ENCODE data around the gene PLEKHA1. TPM values are rescaled to one million over a fixed set of nuclear protein-coding genes. Genes with fewer than 3 reads are reported as not detected.

The PLEKHA1 gene
- total RNA-seq, 2 donors from 2014 or later: 7.0 to 8.7 TPM

DNA sequence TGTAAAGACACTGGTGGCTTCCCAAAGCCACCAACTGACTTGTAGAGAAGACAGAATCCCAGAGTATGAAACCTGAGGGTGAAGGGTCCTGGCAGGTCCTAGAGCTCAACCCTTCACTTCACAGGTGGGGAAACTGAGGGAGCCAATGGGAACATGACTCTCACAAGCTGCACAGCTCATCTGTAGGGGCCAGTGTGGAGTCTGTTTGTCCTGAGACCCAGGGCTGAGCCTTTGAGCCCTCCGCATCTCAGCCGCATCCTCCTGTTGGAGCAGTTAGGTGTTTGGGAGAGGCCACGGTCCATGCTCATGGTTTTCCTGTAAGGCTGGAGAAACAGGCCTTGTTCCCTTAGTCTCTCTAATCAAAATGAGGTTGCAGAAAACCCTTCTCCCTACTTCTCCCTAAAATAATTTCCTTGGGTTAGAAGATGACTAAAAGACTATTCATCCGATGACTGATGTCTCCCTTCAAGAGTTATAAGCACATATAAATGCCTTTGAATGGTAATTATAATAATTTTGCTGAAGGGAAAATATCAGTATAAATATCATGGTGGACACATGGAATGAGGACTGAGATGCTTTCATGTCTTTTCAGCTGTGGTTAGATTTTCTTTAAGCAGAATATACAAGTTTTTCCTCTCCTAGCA is 97.1 kb downstream of the PLEKHA1 start:
- Mint-ChIP-seq H3K9me3 (no peaks in the 10 kb centered on the region), H3K36me3 (no peaks in the 10 kb centered on the region), H3K27ac (no peak overlapping the region)
- DNase-seq (ENCODE audit: low spot score in 2 of 2): no peak
- ATAC-seq: no peak

DNA sequence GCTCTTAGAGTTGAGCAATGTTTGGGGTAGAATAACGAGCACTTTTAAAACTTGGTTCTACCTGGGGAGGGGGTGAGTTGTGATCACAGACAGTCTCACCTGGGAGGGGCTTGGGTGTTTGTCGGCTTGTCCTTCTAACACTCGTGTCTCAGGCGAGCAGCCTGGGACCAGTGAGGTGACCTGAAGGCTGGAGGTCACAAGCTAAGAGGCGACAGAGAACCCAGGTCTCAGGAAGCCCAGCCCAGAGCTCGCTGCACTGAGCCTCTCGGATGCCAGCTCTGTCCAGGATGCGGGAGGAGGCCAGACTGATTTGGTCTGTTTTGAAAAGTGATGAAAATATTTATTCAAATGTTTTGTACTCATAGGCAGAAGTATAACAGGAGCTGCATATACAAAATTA is 98.6 kb downstream of the PLEKHA1 start:
- H3K9me3 Mint-ChIP-seq: no peaks in the 10 kb centered on the region
- ATAC-seq (no peak), DNase-seq (ENCODE audit: low spot score in 2 of 2) (no peak)
- no peaks in the 10 kb centered on the region for H3K36me3 Mint-ChIP-seq
- H3K27ac Mint-ChIP-seq: no peak overlapping the region

GRCh38 chr10:122474131-122474818 is 99.8 kb downstream of the PLEKHA1 start:
- Mint-ChIP-seq H3K27ac (no peak overlapping the region), H3K9me3 (no peaks in the 10 kb centered on the region), H3K36me3 (no peaks in the 10 kb centered on the region)
- ATAC-seq (no peak), DNase-seq (ENCODE audit: low spot score in 2 of 2) (no peak)

DNA sequence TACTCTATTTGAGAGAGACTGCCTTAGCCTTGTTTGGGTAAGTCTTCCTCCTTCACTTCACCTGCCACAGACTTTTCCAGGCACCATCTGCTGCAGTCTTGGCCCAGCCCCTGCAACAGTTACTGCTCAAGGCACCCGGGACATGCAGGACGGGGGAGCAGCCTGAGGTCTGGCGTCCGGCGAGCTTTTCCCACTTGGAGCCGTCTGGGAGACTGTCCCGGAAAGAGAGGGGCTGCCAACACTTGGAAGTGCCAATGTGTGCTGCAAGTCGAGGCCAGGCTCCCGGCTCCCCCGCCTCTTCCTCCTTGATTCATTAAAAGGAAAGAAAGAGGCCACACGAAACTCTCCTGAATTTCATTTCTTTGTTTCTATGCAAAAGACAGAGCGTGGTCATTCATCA is 100.6 kb downstream of the PLEKHA1 start:
- Mint-ChIP-seq H3K27ac (no peak overlapping the region), H3K9me3 (no peaks in the 10 kb centered on the region), H3K36me3 (no peaks in the 10 kb centered on the region)
- ATAC-seq (no peak), DNase-seq (ENCODE audit: low spot score in 2 of 2) (no peak)

DNA sequence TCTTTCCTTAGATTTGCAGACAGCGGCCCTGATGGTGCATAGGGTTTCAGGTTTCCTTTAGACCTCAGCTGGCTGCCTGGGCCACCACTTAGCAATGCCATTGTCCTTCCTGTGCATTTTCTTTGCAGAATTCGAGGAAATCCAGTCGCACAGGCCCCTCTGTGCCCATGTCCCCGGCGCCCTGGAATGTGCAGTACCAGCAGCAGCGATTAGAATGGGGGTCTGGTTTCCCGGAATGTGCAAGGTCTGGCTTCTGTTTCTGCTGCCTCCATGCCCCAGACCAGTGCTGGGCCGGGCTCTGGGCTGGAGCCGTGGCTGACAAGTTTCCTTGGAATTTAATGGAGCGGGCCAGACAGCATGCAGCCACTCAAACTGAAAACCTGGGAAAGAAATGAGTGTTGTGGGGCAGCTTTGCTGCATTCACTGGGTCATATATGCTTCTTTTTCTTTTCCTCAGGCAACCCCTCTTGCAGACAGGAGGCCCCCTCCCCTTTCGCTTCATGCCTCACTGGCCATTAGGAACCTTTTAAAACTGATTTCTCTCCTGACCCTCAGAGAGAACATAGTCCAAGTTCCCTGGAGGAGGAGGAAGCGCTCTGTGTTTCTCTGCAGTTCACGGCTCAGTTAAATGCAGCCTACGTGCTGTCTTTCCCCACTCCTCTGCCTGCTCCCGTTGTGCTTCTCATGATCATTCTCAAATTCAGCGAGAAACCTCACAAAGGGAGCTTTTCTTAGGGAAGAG is 101.3 kb downstream of the PLEKHA1 start:
- Mint-ChIP-seq H3K9me3 (no peaks in the 10 kb centered on the region), H3K27ac (no peak overlapping the region), H3K36me3 (no peaks in the 10 kb centered on the region)
- ATAC-seq (no peak), DNase-seq (ENCODE audit: low spot score in 2 of 2) (no peak)

DNA sequence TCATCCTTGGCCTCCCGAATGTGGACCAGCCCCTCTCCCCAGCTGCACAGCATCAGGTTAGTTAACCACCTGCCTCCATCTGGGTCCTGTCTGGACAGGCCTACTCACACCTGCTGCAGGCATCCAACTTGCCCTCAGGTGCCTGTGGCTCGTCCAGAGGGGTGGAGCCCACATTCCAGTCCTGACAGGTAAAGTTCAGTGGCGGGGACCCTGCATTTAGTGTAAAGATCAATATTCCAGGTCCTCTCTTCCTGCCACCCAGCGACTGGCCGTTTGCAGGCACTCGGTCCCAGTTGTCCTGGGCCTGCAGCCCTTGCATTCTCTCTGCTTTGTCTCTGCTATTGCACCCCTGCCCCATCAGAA is 101.8 kb downstream of the PLEKHA1 start:
- ATAC-seq (no peak), DNase-seq (ENCODE audit: low spot score in 2 of 2) (no peak)
- H3K9me3 Mint-ChIP-seq: no peaks in the 10 kb centered on the region
- no peaks in the 10 kb centered on the region for H3K36me3 Mint-ChIP-seq
- H3K27ac Mint-ChIP-seq: no peak overlapping the region

DNA sequence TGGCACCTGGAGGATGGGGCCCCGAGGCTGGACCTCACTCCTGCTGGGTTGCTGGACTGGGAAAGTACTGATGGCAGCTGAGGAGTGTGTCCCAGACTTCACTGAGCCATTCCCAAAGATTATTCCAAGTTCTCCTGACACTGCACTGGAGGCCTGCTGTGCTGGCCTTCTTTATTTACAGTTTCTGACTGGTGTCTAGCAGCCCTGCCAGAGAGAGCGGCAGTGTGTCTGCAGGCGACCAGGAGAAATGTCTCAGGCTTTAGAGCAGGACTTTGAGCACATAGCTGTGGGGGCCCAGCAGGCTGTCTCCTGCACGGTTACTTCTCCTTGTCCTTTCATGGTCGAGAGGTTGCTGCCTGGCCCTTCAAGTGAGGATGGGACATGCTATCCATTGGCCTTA is 102.9 kb downstream of the PLEKHA1 start:
- DNase-seq (ENCODE audit: low spot score in 2 of 2): no peak
- no peak for ATAC-seq
- Mint-ChIP-seq H3K9me3 (peaks cover 4 to 5% of the 10 kb centered on the region in 2 donors), H3K27ac (no peak overlapping the region), H3K36me3 (no peaks in the 10 kb centered on the region)

DNA sequence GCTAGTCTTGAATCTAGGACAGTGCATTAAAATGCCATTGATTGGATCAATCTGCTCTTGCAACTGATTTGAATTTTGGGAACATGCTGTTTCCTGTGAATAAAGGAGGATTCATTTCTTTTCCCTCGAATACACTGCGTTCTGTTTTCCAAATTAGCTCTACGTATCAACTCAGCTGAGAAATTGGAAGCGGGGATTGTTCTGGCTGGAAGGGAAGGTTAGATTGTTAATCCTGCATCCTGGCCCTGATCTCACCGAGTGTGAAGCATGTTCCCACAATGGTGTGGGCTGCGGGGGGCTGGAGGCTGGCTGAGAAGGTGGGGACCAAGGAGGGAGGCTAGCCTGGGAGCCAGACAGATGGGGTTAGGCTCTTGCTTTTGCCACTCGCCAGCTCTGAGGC is 104.5 kb downstream of the PLEKHA1 start:
- Mint-ChIP-seq H3K9me3 (peaks cover 4 to 5% of the 10 kb centered on the region in 2 donors), H3K27ac (no peak overlapping the region), H3K36me3 (no peaks in the 10 kb centered on the region)
- ATAC-seq: no peak
- no peak for DNase-seq (ENCODE audit: low spot score in 2 of 2)

- peaks cover 4 to 5% of the 10 kb centered on the region in 2 donors for H3K9me3 Mint-ChIP-seq
- ATAC-seq (no peak), DNase-seq (ENCODE audit: low spot score in 2 of 2) (no peak)
- no peak overlapping the region for H3K27ac Mint-ChIP-seq
- no peaks in the 10 kb centered on the region for H3K36me3 Mint-ChIP-seq
Observed at GRCh38 chr10:122480146-122480833, 105.8 kb downstream of the PLEKHA1 start.

DNA sequence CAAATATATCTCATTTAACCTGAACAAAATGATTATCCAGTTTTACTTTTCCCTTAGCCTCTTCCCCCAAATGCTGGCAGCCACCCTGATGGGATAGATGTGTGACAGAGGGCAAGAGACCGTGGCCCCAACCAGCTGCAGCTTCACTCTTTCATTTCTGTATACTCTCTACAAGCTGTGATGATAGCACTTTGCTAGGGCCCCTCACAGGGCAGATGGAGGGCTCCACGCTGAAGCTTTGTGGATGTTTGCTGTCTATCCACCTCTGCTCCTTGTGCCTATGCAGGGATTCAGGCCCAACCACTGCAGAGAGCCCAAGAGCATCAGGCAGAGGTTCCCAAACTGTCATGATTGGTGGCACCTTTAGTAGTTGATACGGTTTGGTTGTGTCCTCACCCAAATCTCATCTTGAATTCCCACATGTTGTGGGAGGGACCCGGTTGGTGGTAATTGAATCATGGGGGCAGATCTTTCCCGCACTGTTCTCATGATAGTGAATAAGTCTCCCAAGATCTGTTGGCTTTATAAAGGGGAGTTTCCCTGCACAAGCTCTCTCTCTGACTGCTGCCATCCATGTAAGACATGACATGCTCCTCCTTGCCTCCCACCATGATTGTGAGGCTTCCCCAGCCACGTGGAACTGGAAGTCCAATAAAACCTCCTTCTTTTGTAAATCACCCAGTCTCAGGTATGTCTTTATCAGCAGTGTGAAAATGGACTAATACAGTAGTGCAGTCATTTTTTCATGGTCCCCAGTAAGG is 107.0 kb downstream of the PLEKHA1 start:
- Mint-ChIP-seq H3K27ac (no peak overlapping the region), H3K9me3 (peaks cover 4 to 5% of the 10 kb centered on the region in 2 donors), H3K36me3 (no peaks in the 10 kb centered on the region)
- ATAC-seq (no peak), DNase-seq (ENCODE audit: low spot score in 2 of 2) (no peak)

Other genes with a start within 250 kb of the PLEKHA1 start
- gene BTBD16, start 103.4 kb upstream of the PLEKHA1 start, total RNA-seq: not detected
- gene ARMS2, start 79.9 kb downstream of the PLEKHA1 start, total RNA-seq: under 1 TPM in 1 of 2 donors, not detected in 1; 0.43 TPM
- not detected for gene HTRA1, start 86.8 kb downstream of the PLEKHA1 start, total RNA-seq
- not detected for gene DMBT1, start 186.0 kb downstream of the PLEKHA1 start, total RNA-seq

All from activated naive CD4-positive, alpha-beta T cell treated with anti-CD3 and anti-CD28 coated beads, Interleukin-2, amount 50 U/mL, for 72 hours (primary cell).